ENCODE data around the gene DPF3.

DPF3 gene

DNA sequence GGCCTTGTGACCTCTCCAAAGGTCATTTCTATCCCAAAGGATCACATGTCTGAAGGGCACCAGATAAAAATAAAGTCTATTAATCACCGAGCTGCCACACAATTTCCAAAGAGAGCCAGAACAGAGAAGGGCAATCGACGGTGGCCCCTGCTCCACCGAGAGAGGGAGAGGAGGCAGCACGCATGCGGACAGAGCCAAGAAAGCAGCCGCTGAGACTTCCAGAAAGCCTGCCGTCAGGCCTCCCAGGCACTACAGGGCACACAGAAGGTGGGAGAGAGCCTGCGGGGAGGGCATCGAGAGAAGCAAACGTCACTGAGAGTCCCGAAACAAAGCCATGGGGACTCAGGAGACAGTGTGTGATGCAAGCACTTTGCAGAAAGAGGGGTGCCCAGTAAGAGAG is 182.0 kb downstream of the DPF3 start:
- H3K9me2 ChIP-seq (replicated peaks; ENCODE audit: insufficient read depth, low read length), result no peaks in the 10 kb centered on the region
- TF ChIP-seq EZH2 (optimal IDR thresholded peaks at IDR 0.05; ENCODE audit: low read depth, low read length), result no peak
- TF ChIP-seq, protein P1, sequence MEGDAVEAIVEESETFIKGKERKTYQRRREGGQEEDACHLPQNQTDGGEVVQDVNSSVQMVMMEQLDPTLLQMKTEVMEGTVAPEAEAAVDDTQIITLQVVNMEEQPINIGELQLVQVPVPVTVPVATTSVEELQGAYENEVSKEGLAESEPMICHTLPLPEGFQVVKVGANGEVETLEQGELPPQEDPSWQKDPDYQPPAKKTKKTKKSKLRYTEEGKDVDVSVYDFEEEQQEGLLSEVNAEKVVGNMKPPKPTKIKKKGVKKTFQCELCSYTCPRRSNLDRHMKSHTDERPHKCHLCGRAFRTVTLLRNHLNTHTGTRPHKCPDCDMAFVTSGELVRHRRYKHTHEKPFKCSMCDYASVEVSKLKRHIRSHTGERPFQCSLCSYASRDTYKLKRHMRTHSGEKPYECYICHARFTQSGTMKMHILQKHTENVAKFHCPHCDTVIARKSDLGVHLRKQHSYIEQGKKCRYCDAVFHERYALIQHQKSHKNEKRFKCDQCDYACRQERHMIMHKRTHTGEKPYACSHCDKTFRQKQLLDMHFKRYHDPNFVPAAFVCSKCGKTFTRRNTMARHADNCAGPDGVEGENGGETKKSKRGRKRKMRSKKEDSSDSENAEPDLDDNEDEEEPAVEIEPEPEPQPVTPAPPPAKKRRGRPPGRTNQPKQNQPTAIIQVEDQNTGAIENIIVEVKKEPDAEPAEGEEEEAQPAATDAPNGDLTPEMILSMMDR (IDR thresholded peaks at IDR 0.05; ENCODE audit: low read length), result no peak
- no peak for TF ChIP-seq EZH2phosphoT487 (IDR thresholded peaks at IDR 0.05; ENCODE audit: low read length)
- no peak overlapping the region for H2AFZ ChIP-seq (ENCODE audit: low read length)
- H3K27ac ChIP-seq (ENCODE audit: low read length), result no peak overlapping the region
- H3K79me2 ChIP-seq (ENCODE audit: low read length), result no peaks in the 10 kb centered on the region
- no peaks in the 10 kb centered on the region for H3F3A ChIP-seq (ENCODE audit: insufficient read depth, low read length)
- no peak for DNase-seq
- H3K36me3 ChIP-seq (replicated peaks; ENCODE audit: insufficient read depth, low read length), result no peaks in the 10 kb centered on the region
- no peaks in the 10 kb centered on the region for H3K9me3 ChIP-seq (replicated peaks; ENCODE audit: insufficient read depth, low read length)
- H3K4me1 ChIP-seq (ENCODE audit: low read length), result no peaks in the 10 kb centered on the region
- no peak overlapping the region for H3K4me2 ChIP-seq (ENCODE audit: low read depth, low read length)
- H4K20me1 ChIP-seq (ENCODE audit: insufficient read depth, low read length), result no peaks in the 10 kb centered on the region
- no peaks in the 10 kb centered on the region for H3K27me3 ChIP-seq (replicated peaks; ENCODE audit: insufficient read depth, low read length)
- no peak overlapping the region for H3K9ac ChIP-seq (ENCODE audit: low read length)
- H3K4me3 ChIP-seq (ENCODE audit: low read length), result no peak overlapping the region

- Histone ChIP-seq H3K9me2 (replicated peaks; ENCODE audit: insufficient read depth, low read length) (no peaks in the 10 kb centered on the region), H3K27me3 (replicated peaks; ENCODE audit: insufficient read depth, low read length) (no peaks in the 10 kb centered on the region)
Observed at GRCh38 chr14:72709916-72710611, 183.8 kb downstream of the DPF3 start.

DNA sequence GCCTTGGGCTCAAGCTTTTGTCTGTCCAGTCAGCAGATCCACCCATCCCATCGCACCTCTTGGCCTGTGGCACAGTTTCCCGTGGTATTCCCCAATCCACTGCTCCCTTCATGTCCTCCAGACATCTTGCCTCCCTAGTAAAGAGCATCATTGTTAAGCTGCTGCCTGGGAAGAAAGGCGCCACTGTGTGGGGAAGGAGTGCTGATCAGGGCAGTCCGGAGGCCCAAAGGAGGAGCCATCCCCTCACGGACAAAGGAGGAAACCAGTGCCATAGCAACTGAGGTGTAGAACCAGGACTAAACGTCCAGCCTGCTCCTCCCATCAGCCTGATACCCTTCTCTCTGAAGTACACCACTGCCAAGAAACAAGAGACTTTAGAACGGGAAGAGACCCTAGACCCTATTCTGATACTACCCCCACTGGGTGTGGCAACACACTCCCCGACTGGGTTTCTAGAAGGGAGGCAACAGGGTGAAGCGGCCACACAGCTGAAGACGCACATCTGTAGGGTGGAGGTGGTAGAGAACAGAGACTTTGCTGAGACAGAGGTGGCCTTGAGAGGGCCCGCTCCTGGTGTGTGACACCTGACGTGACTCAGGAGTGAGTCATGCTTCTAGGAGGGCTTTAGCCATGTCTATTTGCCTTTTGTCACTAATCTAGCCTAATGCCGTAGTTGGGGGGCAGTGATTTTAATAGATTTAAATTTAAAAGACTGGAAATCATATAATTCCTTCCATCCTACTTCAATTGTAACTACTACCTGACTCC is 185.0 kb downstream of the DPF3 start:
- Histone ChIP-seq H3K4me3 (ENCODE audit: low read length) (no peak overlapping the region), H4K20me1 (ENCODE audit: insufficient read depth, low read length) (no peaks in the 10 kb centered on the region), H3K9me3 (replicated peaks; ENCODE audit: insufficient read depth, low read length) (no peaks in the 10 kb centered on the region), H3K4me1 (ENCODE audit: low read length) (no peaks in the 10 kb centered on the region), H3K79me2 (ENCODE audit: low read length) (no peaks in the 10 kb centered on the region), H3K9me2 (replicated peaks; ENCODE audit: insufficient read depth, low read length) (no peaks in the 10 kb centered on the region), H3F3A (ENCODE audit: insufficient read depth, low read length) (no peaks in the 10 kb centered on the region), H3K4me2 (ENCODE audit: low read depth, low read length) (no peak overlapping the region), H3K27me3 (replicated peaks; ENCODE audit: insufficient read depth, low read length) (no peaks in the 10 kb centered on the region), H3K27ac (ENCODE audit: low read length) (no peak overlapping the region), H2AFZ (ENCODE audit: low read length) (no peak overlapping the region), H3K36me3 (replicated peaks; ENCODE audit: insufficient read depth, low read length) (no peaks in the 10 kb centered on the region), H3K9ac (ENCODE audit: low read length) (no peak overlapping the region)
- TF ChIP-seq, protein P1 (IDR thresholded peaks at IDR 0.05; ENCODE audit: low read length), result no peak
- no peak for TF ChIP-seq EZH2phosphoT487 (IDR thresholded peaks at IDR 0.05; ENCODE audit: low read length)
- TF ChIP-seq EZH2 (optimal IDR thresholded peaks at IDR 0.05; ENCODE audit: low read depth, low read length), result no peak
- no peak for DNase-seq

More at GRCh38 chr14:72709916-72710611, 183.8 kb downstream of the DPF3 start:
- no peaks in the 10 kb centered on the region for H3F3A ChIP-seq (ENCODE audit: insufficient read depth, low read length)
- H3K9ac ChIP-seq (ENCODE audit: low read length), result no peak overlapping the region
- no peaks in the 10 kb centered on the region for H3K9me3 ChIP-seq (replicated peaks; ENCODE audit: insufficient read depth, low read length)
- H2AFZ ChIP-seq (ENCODE audit: low read length), result no peak overlapping the region
- TF ChIP-seq EZH2 (optimal IDR thresholded peaks at IDR 0.05; ENCODE audit: low read depth, low read length) (no peak), EZH2phosphoT487 (IDR thresholded peaks at IDR 0.05; ENCODE audit: low read length) (no peak)
- TF ChIP-seq, protein P1 (IDR thresholded peaks at IDR 0.05; ENCODE audit: low read length), result no peak
- H4K20me1 ChIP-seq (ENCODE audit: insufficient read depth, low read length), result no peaks in the 10 kb centered on the region
- no peak overlapping the region for H3K27ac ChIP-seq (ENCODE audit: low read length)
- no peaks in the 10 kb centered on the region for H3K79me2 ChIP-seq (ENCODE audit: low read length)
- no peak overlapping the region for H3K4me3 ChIP-seq (ENCODE audit: low read length)
- H3K4me1 ChIP-seq (ENCODE audit: low read length), result no peaks in the 10 kb centered on the region
- DNase-seq, result no peak
- H3K36me3 ChIP-seq (replicated peaks; ENCODE audit: insufficient read depth, low read length), result no peaks in the 10 kb centered on the region
- no peak overlapping the region for H3K4me2 ChIP-seq (ENCODE audit: low read depth, low read length)
